IPS-NIHi11 (cell line): Measurements from ENCODE around the gene PAM.
A peak's percentile ranks its signal among the peaks of the same experiment; 100 is the strongest.

ENCODE experiments used
- DNase-seq: peaks from one replicate; pipeline ENCODE4 v3.0.0; 2012; ENCODE audit warnings: mixed read lengths, low spot score

Gene PAM

GRCh38 chr5:102815084-102815483, 60.0 kb downstream of the PAM start:
- DNase-seq = no peak

DNA sequence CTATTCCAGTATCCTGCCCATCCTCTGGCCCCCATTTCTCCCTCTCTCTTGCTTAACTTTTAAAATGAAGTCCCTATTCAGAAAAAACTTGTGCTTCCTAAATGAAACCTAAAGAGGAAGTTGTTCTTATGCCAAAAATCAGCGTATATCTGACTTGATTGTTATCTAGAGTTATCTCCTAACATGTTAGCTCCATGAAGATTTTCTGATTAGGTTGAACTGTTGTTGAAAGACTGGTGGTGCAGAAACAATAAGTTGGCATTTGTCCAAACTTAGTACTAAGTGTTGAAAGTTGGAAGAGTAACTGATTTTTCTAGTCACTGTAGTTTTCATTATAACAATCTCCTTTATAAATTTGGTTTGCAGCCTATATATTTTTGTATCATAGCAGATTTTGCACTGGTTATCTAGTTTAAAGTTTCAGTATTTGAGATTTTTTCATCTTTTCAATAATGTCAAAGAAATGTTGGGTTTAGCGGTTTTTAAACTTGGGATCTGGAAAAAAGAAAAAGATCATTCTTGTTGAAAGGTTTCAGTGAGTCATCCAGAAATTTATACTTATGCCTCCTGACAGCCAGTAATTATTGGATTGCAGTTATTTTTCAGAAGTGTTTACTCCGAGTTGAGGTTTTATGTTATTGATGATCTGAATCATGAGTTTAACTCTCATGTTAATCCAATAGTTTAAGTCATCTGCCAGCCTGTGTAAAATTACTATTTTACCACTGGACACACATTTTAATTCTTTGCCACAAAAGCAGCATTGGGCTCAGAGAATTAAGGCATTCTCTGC, 60.6 kb downstream of the PAM start:
- DNase-seq = no peak

GRCh38 chr5:102818345-102818744, 63.2 kb downstream of the PAM start:
- no peak for DNase-seq

DNA sequence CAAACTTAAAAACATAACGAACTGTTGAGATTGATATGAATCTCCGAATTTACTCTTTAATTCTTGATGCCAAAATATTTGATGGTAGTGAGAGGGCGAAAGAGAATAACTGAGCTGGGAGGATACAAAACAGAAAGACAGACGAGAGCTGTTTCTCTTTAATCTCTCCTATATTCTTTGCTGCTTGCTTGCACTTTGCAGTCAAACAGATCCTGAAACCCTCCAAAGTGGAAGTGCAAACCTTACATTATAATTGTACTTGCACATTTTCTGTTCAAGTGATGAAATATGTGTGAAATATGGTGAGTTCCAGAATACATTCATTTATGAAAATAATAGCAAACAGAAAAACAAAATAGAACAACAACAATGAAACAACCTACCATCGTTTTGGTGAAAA, 63.8 kb downstream of the PAM start:
- no peak for DNase-seq

- no peak for DNase-seq
These were observed 64.5 kb downstream of the PAM start for GRCh38 chr5:102819634-102820033.

- no peak for DNase-seq
These were observed 68.4 kb downstream of the PAM start for GRCh38 chr5:102823441-102823874.

DNA sequence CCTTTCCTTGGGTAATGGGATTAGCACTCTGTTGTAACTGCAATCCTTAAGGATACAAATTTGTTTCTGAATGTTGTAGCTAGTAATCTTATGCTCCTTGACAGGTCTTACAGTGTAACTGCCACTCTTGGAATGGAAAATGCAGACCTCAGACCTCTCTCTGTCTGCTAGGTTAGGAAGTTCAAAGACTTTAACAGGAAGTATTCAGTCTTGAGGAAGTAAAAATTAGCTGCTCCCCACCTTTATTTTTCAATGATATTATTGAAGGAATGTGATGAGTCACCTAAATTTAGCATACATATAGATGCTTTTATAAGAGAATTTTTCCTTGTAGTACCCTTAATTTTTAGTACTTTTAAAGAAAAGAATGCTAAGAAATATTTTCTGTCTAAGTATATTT, 71.5 kb downstream of the PAM start:
- DNase-seq = no peak

GRCh38 chr5:102830241-102830640, 75.1 kb downstream of the PAM start:
- no peak for DNase-seq

DNA sequence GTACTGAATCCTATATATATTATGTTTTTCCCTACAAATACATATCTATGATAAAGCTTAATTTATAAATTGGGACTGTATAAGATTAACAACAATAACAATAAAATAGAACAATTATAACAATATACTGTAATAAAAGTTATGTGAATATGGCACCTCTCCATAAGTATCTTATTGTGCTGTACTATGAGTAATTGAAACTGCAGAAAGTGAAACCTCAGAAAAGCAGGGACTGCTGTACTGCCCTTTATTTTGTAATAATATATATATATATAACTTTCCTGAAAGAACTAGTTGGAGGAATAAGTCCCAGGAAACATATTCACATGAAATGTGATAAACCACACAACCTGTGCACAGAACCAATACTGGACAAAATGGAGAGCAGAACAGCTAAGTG, 77.3 kb downstream of the PAM start:
- no peak for DNase-seq

DNA sequence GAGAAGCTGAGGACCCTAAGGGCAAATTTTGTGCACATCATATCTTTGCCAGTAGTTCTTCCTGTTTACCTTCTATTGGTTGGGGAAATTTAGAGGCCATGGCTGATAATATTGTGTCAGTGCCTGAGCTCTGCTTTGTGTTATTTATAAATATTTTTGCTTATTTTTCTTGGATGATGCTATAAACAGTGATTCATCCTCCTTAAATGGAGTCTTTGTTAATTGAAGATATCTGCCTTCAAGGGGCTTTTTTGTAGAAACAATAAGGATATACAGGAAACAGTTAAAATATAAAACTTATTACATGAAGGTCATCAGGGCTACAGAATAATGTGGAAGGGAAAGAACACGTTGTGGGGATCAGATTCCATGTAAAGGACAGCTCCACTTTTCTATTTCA, 78.0 kb downstream of the PAM start:
- DNase-seq = no peak

DNA sequence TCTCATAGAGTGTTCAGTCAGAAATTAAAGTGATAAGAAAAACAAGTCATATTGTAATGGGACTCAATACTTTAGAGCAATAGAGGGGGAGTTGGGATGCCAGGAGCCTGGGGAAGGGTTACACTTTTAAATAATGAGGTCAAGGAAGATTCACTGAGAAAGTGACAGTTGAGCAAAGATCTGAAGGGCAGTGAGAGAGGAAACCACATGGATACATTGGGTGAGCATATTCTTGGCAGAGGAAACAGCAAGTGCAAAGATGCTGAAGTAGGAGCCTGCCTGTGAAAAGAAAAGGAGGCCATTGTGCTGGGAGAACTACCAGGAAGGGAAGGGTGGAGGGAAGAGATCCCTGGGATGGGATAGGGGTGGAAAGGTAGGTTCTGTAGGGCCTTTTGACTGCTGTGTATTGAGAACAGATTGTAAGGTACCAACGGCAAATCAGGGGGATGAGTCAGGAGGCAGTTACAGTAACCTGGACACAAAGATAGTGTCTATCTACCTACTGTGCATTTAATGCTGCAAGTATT, 79.4 kb downstream of the PAM start:
- DNase-seq = no peak

GRCh38 chr5:102835717-102836116, 80.6 kb downstream of the PAM start:
- DNase-seq = no peak

GRCh38 chr5:102841021-102841420, 85.9 kb downstream of the PAM start:
- no peak for DNase-seq

GRCh38 chr5:102843997-102844396, 88.9 kb downstream of the PAM start:
- no peak for DNase-seq

DNA sequence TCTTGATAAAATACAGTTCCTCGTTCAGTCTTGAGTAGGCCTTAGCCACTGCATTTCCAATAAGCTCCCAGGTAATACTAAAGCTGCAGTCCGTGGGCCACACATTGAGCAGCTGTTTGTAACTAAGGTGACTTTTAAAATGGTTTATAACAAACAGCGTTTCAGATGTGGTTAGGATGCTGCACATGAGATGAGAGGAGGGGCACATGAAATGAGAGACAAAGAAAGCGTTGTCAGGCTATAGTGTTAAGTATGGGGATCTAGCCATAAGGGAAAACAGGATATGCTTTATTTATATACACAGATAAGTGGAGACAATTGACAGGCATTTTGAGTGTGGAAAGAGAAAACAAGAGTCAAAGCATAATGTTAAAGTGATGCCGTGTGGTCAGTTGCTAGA, 89.9 kb downstream of the PAM start:
- DNase-seq = no peak

DNA sequence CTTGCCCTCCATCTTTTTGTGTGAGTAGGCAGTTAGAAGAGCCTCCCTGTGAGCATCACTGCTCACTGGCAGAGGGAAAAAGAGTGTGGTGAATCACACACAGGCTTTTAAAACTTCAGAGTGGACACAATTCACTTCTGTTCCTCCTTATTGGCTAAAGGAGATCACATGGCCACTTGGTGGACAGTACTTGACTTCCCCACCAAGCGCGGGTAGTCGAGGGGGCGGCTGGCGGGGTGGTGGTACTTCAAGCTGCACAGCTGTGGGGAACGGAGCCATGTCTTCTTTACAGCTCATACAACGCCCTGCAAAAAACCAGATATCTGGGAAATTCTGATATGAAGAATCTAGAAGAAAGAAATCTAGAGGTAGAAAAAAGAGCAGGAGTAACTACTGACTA, 95.4 kb downstream of the PAM start:
- DNase-seq = peak; percentile 8

GRCh38 chr5:102853680-102854079, 98.6 kb downstream of the PAM start:
- DNase-seq = no peak

- no peak for DNase-seq
These were observed 100.7 kb downstream of the PAM start for GRCh38 chr5:102855681-102856388.

- DNase-seq = no peak
These were observed 101.3 kb downstream of the PAM start for GRCh38 chr5:102856389-102856777.

- no peak for DNase-seq
These were observed 102.1 kb downstream of the PAM start for GRCh38 chr5:102857076-102857818.

GRCh38 chr5:102858221-102858620, 103.1 kb downstream of the PAM start:
- DNase-seq = no peak

- DNase-seq = no peak
These were observed 103.7 kb downstream of the PAM start for GRCh38 chr5:102858808-102859207.

DNA sequence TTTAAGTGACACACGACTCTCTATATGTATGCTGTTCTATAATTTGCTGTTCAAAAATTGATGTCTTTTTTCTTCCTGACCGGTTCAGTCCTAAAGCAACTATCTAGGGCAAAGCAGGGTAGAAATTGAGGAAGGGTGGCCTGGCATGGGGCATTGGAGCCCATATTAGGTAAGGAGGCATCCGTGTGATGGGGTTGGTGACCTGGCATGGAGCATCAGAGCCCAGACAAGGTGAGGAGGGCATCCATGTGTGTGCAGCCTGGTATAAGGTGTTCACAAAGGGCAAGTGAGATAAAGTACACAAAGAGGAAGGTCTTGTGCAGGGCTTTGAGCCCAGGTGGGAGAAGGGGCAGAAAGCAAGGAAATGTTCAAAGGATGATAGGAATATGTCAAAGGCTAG, 104.9 kb downstream of the PAM start:
- DNase-seq = no peak
